NB4 (cell line): ENCODE data around the gene FNTB.

Experiments
- DNase-seq: peaks from one replicate; pipeline ENCODE4 v3.0.0; 2010; ENCODE audit warnings: low read depth
- H3K4me3 ChIP-seq: one replicate; pipeline ENCODE4 v1.5.1; 2011; ENCODE audit warnings: mild to moderate bottlenecking, low read depth, low read length, moderate library complexity
- MYC ChIP-seq: IDR thresholded peaks from 2 replicates; pipeline ENCODE4 v1.6.1; 2011; ENCODE audit warnings: low read depth, low read length
- POLR2A ChIP-seq: IDR thresholded peaks from 2 replicates; pipeline ENCODE4 v1.6.1; 2011; ENCODE audit warnings: mild to moderate bottlenecking; ENCODE audit not compliant: insufficient read length; ENCODE audit errors: extremely low read depth
- TF ChIP-seq, protein P1 (sequence below): IDR thresholded peaks from one replicate; pipeline ENCODE4 v1.5.1; 2012; ENCODE audit warnings: low read depth, low read length
- TF ChIP-seq, protein P2 (sequence below): IDR thresholded peaks from 2 replicates; pipeline ENCODE4 v1.6.1; 2011; ENCODE audit warnings: low read depth, low read length

Gene FNTB

DNA sequence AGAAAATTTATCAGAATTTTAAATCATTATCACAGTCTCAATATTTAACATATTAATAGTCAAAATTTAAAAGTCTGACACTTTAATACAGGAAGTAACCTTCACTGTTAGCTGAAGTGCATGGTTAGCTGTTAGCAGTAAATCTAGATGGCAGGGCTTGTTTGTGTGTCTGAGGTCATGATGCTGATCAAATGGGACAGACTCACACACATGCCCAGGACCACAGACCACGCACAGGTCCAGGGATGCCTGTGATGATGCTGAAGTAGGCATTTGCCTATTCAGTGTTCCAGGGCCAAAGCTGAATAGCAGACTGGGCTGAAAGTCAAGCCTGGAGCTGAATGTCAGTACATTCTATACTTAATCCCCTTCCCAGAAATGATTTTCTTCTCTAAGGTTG lies 20.5 kb downstream of the FNTB start:
- no peak for DNase-seq
- TF ChIP-seq POLR2A (no peak), MYC (no peak)
- TF ChIP-seq, protein P1, sequence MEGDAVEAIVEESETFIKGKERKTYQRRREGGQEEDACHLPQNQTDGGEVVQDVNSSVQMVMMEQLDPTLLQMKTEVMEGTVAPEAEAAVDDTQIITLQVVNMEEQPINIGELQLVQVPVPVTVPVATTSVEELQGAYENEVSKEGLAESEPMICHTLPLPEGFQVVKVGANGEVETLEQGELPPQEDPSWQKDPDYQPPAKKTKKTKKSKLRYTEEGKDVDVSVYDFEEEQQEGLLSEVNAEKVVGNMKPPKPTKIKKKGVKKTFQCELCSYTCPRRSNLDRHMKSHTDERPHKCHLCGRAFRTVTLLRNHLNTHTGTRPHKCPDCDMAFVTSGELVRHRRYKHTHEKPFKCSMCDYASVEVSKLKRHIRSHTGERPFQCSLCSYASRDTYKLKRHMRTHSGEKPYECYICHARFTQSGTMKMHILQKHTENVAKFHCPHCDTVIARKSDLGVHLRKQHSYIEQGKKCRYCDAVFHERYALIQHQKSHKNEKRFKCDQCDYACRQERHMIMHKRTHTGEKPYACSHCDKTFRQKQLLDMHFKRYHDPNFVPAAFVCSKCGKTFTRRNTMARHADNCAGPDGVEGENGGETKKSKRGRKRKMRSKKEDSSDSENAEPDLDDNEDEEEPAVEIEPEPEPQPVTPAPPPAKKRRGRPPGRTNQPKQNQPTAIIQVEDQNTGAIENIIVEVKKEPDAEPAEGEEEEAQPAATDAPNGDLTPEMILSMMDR: no peak
- no peak overlapping the region for H3K4me3 ChIP-seq

DNA sequence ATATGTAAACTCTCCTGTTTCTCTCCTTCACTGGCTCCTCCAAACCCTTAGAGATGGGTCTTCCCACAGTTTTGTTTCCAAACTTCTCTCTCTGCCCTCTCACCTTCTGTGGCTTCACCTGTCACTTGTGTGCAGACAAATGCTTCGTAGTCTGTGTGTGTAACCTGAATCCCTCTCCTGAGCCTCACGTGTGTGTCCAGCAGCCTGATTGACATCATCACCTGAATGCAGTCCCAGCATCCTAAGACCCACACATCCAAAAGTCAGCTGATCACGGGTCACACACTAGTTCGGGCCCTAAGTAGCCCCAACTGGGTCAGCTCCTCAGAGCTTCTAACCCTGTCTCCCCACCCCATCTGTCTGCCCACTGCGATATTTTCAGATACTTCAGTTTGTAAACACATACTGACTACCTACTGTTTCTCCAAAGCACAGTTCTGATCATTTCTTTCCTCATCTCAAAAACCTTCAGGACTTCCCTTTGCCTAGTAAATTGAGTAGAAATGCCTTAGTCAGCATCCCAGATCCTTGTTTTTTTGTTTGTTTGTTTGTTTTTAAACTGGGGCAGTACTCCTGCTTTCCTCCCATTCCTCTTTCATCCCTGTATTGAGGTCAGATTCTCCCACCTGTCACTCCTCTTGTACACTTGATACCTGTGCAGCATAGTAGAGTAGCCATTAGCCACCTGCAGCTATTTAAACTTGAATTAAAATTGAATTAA lies 23.7 kb downstream of the FNTB start:
- H3K4me3 ChIP-seq: no peak overlapping the region

DNA sequence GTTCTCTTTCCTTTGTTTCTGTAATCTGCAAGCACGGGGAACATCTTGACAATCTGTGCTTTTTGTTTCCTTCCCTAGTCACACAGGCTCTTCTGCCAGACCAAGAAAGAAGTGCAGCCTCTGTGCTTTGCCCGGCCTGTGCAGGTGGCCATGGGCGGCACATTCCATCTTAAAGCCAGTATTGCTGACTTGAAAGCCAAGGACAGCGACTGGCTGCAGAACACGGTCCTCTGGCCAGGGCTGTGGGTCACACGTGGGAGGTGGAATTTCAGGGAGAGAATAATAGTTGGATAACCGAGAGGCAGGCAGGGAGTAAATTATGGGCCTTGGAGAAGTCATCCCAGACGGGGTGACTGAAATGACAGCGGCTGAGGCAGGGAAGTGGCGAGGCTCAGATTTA lies 24.8 kb downstream of the FNTB start:
- H3K4me3 ChIP-seq: no peak overlapping the region
- DNase-seq: no peak
- TF ChIP-seq, protein P2, sequence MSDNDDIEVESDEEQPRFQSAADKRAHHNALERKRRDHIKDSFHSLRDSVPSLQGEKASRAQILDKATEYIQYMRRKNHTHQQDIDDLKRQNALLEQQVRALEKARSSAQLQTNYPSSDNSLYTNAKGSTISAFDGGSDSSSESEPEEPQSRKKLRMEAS: no peak
- TF ChIP-seq POLR2A: no peak
- no peak for TF ChIP-seq MYC
- TF ChIP-seq, protein P1: no peak

More for the DNA sequence above, 23.7 kb downstream of the FNTB start:
- no peak for DNase-seq
- TF ChIP-seq, protein P1: no peak
- TF ChIP-seq, protein P2: no peak
- TF ChIP-seq MYC: no peak

DNA sequence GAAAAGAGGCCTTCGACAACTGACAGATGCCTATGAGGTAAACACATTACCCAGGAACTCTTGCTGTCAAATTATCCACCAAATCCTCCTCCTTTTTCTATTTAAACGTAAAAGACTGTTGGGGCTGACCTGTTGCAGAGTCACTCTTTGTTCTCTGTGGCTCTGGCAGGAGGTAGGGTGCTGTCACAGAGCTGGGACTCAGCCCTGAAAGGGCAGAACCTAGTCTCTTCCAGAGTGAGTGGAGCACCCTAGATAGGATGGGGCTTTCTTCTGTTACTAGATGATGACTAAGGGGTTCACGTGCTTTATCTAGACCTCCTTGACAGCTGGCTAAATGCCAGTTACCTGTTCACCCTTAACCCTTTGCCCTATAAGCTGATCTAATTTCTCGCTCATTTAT lies 25.7 kb downstream of the FNTB start:
- no peak overlapping the region for H3K4me3 ChIP-seq
- TF ChIP-seq, protein P1: no peak
- TF ChIP-seq POLR2A (no peak), MYC (no peak)
- TF ChIP-seq, protein P2: no peak
- DNase-seq: no peak

DNA sequence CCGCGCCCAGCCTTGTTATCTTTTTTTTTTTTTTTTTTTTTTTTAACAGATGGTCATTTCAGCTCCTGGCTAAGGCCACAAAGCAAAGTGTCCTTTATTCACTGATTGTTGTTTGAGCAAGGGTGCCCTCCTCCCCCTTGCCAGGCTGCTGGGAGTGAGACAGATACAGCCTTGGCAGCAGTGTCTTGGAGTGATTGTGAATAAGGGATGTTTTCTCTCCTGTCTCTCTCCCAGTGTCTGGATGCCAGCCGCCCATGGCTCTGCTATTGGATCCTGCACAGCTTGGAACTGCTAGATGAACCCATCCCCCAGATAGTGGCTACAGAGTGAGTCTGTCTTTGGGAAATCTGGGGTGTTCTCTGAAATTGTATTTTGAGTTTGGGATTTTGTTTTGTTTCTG lies 28.7 kb downstream of the FNTB start:
- DNase-seq: no peak
- TF ChIP-seq POLR2A: no peak
- TF ChIP-seq, protein P1: no peak
- TF ChIP-seq, protein P2: no peak
- no peak for TF ChIP-seq MYC
- H3K4me3 ChIP-seq: no peak overlapping the region

DNA sequence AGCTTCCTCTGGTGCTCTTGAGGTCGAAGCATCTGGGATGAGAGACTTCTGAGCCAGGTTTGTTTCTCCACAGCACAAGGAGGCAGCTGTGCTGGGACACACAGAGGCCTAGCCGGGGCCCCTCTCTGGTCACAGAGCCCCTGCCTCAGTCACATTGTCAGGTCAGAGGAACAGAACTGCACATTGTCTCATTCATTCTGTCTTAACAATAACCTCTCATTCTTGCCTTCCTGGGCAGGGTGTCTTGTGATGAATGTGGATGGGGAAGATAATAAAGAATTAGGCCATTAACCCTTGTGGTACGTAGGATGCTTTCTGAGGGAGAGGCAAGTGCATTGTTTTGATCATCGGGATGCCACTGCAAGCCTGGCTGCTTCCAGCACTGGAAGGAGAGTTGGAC lies 29.8 kb downstream of the FNTB start:
- H3K4me3 ChIP-seq: no peak overlapping the region
- TF ChIP-seq, protein P2: no peak
- TF ChIP-seq, protein P1: no peak
- no peak for TF ChIP-seq MYC
- no peak for TF ChIP-seq POLR2A
- no peak for DNase-seq
